Keratinocyte (primary cell): ENCODE data around the gene FTH1.

Experiments used
- EZH2 ChIP-seq: IDR thresholded peaks from one replicate; pipeline ENCODE4 v1.6.1; 2012; ENCODE audit warnings: inconsistent platforms, mild to moderate bottlenecking, low read length, moderate library complexity
- TF ChIP-seq, protein P1 (sequence below), 3 experiments: IDR thresholded peaks in 1 of 3; conservative IDR thresholded peaks in 1 of 3; optimal IDR thresholded peaks in 1 of 3; 2 replicates in 2 of 3; 3 replicates in 1 of 3; pipeline versions ENCODE3 to v1.5.1; 2011; ENCODE audit warnings: low read length in 3 of 3, mild to moderate bottlenecking in 3 of 3, moderate library complexity in 2 of 3, control low read depth in 1 of 3, inconsistent platforms in 1 of 3; ENCODE audit not compliant: insufficient read depth in 2 of 3; ENCODE audit errors: extremely low read depth in 1 of 3

DNA sequence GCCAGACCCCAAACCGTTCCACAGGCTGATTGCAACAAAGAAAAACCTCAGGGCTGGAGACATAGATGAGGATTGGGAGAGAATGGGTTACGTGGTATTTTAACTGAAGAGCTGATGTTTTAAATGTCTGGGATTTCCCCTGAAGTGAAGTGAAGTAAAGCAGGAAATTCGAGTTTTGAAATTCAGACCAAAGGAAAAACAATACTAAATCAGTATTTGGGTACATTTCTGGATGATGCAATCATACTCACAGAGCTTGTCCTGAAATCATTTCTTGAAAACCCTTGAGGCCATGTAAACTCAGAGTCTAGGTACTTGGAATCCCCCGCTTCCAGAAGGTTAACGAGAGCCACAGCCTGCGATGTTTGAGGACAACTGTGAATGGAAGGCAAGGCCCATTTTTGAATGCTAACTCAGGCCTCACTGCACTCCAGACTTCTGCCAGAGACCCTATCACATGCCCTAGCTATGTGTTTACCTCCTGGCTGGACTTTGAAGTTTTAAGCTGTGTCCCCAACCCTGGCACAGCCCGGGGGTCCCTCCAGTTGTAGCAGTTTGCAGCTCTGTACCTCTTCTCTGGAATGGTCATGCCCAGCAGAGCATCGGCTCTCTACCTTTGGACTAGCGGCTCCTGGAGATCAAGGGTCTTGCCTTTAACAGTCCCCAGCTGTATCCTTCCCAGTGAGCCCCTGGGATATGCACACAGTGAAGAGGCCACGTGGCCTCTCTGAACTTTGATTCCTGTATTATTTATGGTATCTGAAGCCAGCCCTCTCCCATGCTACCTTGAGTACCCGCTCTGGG lies 5.4 kb upstream of the FTH1 start:
- TF ChIP-seq, protein P1, sequence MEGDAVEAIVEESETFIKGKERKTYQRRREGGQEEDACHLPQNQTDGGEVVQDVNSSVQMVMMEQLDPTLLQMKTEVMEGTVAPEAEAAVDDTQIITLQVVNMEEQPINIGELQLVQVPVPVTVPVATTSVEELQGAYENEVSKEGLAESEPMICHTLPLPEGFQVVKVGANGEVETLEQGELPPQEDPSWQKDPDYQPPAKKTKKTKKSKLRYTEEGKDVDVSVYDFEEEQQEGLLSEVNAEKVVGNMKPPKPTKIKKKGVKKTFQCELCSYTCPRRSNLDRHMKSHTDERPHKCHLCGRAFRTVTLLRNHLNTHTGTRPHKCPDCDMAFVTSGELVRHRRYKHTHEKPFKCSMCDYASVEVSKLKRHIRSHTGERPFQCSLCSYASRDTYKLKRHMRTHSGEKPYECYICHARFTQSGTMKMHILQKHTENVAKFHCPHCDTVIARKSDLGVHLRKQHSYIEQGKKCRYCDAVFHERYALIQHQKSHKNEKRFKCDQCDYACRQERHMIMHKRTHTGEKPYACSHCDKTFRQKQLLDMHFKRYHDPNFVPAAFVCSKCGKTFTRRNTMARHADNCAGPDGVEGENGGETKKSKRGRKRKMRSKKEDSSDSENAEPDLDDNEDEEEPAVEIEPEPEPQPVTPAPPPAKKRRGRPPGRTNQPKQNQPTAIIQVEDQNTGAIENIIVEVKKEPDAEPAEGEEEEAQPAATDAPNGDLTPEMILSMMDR (optimal IDR thresholded peaks at IDR 0.05 in 1 of 3, IDR thresholded peaks at IDR 0.05 in 1 of 3, conservative IDR thresholded peaks at IDR 0.05 in 1 of 3; ENCODE audit: extremely low read depth in 1 of 3, insufficient read depth in 2 of 3, low read length in 3 of 3): no peak
- no peak for TF ChIP-seq EZH2
